HG02981 (cell line): ENCODE results near the gene SLC5A5.
"Not testable (repeated sequence)": the region's sequence is repeated elsewhere in the genome, so short reads cannot be mapped to it uniquely, and the experiment has no call there.

ENCODE experiments used
- ATAC-seq: cut with Tn5 transposase; IDR thresholded peaks from one replicate; pipeline ENCODE4 v1.9.1; 2021; ENCODE audit warnings: mild to moderate bottlenecking, moderate library complexity; ENCODE audit not compliant: unreplicated experiment

SLC5A5 gene

DNA sequence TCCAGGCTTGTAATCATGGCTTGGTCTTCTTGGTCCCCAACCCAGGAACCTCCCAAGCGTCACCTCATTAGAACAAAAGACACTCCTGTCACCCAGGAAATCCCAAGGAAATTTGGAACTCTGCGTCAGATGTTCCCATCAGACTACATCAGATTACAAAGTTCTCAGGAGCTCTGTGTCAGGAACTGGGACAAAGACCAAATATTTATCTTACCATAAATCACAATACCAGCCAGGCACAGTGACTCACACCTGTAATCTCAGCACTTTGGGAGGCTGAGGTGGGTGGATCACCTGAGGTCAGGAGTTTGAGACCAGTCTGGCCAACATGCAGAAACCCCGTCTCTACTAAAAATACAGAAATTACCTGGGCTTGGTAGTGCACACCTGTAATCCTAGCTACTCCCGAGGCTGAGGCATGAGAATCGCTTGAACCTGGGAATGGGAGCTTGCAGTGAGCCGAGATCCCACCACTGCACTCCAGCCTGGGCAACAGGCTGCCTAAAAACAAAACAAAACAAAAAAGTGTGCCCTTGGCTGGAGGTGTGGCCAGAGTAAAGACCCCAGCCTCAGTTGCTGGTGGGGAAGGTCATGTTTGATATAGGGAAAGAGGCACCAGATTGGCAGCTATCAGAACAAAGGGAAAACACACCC is 44.3 kb downstream of the SLC5A5 start:
- no peak for ATAC-seq

DNA sequence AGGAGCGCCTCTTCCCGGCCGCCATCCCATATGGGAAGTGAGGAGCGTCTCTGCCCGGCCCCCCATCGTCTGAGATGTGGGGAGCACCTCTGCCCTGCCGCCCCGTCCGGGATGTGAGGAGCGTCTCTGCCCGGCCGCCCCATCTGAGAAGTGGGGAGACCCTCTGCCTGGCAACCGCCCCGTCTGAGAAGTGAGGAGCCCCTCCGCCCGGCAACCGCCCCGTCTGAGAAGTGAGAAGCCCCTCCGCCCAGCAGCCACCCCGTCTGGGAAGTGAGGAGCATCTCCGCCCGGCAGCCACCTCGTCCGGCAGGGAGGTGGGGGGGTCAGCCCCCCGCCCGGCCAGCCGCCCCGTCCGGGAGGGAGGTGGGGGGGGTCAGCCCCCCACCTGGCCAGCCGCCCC is 46.4 kb downstream of the SLC5A5 start:
- ATAC-seq = not testable (repeated sequence)

DNA sequence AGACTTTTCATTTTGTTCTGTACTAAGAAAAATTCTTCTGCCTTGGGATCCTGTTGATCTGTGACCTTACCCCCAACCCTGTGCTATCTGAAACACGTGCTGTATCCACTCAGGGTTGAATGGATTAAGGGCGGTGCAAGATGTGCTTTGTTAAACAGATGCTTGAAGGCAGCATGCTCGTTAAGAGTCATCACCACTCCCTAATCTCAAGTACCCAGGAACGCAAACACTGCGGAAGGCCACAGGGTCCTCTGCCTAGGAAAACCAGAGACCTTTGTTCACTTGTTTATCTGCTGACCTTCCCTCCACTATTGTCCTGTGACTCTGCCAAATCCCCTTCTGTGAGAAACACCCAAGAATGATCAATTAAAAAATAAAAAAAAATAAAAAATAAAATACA is 47.4 kb downstream of the SLC5A5 start:
- ATAC-seq = not testable (repeated sequence)

DNA sequence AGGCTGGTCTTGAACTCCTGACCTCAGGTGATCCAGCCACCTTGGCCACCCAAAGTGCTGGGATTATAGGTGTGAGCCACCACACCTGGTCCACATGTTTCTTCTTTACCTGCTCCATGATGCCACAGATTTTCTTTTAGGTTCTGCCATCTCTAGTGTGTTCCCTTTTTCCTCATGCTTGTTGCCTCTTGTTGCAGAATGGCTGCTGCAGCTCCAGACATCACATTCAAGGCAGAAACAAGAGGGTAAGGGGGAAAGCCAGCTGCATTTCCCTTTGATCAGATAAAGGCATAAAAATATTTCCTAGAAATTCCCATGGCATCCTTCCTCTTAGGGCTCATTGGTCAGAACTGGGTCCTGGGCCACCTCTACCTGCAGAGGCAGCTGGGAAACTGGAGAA is 48.8 kb downstream of the SLC5A5 start:
- no peak for ATAC-seq

DNA sequence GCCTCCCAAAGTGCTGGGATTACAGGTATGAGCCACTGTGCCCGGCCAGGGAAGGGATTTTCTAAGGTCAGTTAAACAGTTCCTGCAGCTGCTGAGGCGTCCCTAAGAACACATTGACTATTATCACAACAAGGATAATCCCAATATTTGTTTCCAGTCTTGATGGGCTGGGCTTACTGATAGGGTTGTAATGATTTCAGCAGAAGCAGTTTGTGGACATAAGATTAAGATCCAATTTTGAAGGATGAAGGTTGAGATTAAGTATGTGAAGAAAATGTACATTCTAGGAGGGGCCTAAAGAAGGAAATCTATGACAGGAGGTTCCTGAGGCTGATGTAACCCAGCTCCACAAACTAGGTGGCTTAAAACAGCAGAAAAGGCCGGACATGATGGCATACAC is 50.4 kb downstream of the SLC5A5 start:
- no peak for ATAC-seq

DNA sequence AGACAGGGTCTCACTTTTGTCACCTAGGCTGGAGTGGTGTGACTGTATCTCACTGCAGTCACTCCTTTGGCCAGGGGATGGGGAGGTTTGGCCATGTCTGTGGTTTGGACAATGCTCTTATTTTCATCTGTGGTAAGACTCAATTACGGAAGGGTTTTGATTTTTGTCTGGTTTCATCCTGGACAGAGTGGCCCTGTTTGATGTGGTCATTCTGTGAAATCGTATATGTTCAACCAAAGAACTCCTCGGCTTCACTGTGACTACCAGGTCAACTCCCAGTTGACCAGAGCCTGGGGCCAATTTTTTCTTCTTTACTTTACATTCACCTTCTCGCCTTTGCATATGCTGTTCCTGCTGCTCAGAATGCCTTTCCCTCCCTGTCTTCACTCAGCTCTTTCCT is 54.3 kb downstream of the SLC5A5 start:
- no peak for ATAC-seq

DNA sequence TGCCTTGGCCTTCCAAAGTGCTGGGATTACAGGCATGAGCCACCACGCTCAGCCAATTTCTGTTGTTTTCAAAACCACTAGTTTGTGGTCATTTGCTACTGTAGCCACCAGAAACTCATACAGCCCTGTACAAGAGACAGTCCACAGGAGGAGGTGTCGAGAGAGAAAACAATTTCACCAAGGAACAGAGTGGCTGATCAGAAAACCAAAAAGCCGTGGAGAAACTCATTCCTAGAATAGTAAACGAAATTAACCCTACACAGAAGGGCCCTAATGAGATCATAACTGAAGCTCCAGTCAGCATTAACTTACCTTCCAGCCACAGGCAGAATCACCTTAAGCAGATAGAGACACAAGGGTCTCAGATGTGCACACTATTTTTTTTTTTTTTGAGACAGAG is 57.3 kb downstream of the SLC5A5 start:
- no peak for ATAC-seq

DNA sequence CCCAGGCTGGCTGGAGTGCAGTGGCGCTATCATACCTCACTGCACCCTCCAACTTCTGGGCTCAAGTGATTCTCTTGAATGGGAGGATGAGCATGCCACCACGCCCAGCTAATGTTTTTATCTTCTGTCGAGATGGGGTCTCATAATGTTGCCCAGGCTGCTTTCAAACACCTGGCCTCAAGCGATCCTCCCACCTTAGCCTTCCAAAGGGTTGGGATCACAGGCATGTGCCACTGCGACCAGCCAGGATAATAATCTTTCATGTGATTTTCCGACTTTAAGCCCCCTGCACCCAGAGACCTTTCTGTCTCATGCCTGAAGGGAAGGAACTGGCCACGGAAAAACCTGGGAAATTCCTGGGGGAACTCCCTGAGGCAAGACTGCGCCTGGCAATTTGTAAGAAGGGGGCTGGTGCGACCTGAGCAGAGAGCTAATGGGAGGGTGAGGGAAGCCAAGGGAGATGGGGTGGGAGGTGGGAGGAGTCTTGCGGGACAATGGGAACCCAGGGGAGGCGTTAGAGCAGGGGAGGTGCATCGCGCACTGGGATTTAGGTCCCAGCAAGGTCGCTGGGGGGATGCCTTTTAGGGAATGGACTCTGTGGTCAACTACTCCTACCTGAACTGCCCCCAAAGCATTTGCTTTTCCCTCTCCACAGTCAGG is 59.9 kb downstream of the SLC5A5 start:
- no peak for ATAC-seq

DNA sequence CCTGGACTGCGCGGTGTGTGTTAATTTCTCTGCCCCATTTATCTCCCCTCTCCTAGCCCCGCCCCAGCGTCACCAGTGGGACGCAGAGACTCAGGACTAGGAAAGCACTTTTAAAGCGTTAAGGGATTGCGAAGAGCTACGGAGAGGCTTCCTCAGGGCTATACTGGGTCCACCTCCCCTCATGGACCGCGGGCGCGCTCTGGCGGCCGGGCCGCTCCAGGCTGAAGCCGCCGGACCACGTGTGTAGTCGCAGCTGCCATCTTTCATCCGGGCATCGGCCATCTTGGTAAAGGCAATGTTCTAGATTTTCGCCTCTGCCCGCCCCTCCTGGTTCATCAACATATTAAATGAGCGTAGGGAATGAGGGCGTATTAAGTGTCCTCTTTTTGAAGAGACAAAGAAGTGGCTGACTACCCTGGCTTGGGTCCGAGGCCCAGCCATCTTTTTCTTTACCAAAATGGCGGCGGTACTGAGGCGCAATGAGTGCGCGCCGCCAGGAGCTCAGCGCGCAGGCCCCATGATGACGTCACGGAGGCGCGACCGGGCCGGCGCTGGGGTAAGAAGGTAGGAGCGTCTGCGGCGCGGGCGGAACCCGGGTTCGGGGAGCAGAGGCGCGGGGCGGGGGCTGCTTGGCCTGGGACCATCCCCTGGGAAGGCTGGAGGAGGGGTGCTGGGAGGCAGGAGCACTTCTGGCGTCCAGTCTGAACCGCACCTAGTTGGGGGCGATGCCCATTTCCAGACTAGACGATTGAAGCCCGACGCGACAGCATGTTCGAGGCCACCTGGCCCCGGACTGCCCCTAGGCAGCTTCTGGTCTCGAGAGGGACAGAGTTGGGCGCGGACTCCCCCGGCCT is 61.0 kb downstream of the SLC5A5 start, which contains the start of gene CCDC124:
TSS of gene CCDC124 (plus strand) at position 531 of the 854 bp plus-strand sequence. CDS start 3,406 bp downstream, outside the sequence.
- ATAC-seq = peak; percentile 72

DNA sequence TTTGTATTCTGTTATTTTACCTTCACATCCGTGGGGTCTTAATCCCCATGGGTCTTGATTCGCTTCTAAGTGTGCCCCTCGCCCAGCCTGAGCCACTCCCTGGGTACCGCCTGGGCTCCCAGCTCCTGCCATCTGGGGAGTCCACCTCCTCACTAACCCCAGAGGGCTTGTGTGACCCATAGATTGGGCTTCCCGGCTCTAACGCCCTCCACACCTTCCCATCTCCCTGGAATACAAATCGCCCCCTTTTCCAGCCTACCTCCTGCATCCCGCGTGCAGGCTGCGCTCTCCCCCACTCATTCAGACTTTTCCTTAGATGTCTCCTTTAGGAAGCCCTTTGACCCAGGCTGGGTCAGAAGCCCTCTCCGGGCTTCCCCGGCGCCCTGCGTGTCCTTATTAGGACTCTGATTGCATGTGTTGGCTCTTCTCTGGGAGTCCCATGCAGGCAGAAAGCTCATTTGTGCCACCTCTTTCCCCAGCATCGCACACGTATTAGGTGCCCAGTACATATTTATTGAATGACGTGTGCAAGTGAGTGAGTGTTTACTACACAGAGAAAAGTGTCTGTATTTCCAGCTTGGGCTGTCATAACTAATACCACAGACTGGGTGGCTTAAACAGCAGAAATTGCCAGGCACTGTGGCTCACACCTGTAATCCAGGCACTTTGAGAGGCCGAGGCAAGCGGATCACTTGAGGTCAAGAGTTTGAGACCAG is 61.8 kb downstream of the SLC5A5 start:
- ATAC-seq = no peak

DNA sequence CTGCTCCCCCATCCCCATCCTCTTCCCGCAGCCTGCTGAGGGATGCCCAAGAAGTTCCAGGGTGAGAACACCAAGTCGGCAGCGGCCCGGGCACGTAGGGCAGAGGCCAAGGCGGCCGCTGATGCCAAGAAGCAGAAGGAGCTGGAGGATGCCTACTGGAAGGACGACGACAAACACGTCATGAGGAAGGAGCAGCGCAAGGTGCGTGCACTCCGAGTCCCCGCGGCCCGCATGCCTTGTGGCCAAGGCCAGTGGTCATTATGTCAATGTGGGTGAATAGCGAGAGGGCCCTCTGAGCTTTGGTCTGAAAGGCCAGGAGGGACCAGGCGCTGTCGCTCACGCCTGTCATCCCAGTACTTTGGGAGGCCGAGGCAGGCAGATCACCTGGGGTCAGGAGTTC is 64.6 kb downstream of the SLC5A5 start:
- ATAC-seq = no peak

DNA sequence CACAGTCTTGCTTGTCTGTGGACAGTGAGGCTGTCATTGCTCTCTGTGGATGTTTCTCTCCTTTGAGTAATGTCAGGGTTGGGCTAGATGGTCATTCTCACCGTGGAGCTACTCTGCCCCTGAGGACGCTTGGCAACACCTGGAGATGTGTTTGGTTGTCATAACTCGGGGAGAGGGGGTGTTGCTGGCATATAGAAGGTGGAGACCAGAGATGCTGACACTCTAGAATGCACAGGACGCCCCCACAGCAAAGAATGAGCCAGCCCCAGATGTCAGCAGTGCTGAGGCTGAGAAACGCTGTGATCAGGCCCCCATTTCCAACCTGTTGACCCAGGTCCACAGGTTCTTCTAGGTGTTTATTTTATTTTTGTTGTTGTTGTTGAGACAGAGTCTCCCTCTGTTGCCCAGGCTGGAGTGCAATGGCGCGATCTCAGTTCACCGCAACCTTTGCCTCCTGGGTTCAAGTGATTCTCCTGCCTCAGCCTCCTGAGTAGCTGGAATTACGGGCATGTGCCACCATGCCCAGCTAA is 65.7 kb downstream of the SLC5A5 start:
- no peak for ATAC-seq

DNA sequence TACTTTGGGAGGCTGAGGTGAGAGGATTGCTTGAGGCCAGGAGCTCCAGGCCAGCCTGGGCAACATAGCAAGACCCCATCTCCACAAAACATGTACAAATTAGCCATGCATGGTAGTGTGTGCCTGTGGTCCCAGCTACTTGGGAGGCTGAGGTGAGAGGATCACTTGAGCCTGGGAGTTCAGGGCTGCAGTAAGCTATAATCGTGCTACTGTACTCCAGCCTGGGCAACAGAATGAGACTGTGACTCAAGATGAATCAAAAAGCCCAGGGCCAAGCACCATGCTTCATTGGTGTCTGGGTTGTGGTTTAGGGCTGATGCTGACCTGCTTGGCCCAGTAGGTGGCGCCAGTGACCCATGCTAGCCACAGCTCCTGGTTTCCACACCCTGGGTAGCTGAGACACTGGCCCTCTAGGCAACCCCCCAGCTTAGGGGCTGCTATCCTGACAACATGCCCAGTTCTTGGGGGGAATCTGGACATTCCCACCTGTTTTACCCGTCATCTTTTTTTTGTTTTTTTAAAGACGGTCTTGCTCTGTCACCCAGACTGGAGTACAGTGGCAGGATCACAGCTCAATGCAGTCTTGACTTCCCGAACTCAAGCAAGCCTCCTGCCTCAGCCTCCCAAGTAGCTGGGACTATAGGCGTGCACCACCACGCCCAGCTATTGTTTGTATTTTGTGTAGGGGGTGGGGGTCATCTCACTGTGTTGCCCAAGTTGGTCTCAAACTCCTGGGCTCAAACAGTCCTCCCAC is 66.5 kb downstream of the SLC5A5 start:
- ATAC-seq = no peak

DNA sequence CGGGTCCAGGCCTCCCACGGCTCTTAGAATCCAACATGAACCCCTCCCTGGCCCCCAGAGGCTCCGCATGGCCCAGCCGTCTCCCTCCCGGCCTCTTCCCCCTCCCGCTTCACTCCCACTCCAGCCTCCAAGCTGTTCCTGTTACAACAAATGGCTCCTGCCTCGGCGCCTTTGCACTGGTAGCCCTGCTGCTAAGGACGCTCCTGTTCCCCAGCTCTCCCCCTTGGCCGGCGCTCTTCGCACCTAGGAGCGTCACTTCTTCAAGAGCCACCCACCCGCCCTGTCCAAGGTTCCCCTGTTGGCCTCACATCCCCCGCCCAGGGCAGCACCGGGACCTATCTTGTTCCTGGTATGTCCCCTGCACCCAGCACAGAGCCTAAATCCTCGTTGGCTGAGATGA is 70.4 kb downstream of the SLC5A5 start:
- no peak for ATAC-seq

DNA sequence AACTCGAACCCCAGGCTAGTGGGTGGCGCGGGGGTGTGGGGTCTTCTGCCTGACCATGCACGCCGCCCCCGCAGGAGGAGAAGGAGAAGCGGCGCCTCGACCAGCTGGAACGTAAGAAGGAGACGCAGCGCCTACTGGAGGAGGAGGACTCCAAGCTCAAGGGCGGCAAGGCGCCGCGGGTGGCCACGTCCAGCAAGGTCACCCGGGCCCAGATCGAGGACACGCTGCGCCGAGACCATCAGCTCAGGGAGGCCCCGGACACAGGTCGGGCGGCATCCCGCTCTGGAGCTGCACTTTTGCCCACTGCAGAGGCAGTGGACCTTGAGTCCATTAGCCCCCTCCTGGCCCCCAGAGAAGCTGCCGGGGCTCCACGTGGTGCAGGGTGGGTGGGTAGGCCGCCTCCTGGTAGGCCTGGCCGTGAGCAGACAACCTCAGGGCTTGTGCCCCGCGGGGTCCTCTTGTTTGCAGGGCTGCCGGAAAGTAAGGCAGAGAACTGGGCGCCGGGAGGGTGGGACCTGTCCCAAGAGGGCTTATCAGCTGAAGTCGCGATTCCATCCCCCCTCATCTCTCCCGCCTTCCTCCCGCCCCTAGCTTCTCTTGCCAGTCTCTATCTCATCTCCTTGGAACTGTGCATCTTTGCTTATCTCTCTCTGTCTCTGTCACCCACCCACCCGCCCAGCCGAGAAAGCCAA is 71.0 kb downstream of the SLC5A5 start:
- ATAC-seq = no peak

DNA sequence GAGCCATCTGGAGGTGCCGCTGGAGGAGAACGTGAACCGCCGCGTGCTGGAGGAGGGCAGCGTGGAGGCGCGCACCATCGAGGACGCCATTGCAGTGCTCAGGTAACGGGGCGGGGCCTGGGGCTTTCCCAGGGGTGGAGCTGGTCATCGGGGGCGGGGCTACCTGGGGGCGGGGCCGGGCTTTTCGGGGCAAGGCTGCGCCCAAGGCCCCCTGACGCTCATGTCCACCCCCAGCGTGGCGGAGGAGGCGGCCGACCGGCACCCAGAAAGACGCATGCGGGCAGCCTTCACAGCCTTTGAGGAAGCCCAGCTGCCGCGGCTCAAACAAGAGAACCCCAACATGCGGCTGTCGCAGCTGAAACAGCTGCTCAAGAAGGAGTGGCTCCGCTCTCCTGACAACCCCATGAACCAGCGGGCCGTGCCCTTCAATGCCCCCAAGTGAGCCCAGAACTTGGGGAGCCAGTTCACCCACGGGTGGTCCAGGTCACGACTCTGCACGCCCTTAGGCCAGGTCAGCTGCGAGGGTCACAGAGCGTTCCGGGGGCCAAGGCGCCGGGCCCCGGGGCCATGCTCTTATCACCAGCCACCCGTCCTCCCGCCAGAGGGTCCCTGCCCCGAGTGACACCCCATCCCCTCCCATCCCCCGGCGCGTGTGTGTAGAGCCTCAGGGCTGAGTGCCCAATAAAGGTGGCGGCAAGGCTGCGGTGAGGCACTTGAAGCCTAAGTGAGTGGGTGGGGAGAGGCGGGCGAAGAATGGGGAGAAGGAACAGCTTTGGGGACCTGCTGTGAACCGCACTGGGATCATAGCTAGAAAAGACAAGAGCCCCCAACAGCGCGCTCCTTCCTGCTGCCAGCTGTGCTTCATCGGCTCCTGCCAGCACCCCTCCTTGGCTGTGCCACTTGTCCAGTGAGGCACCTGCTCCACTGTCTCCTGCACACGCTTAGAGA is 71.8 kb downstream of the SLC5A5 start:
- ATAC-seq = no peak

DNA sequence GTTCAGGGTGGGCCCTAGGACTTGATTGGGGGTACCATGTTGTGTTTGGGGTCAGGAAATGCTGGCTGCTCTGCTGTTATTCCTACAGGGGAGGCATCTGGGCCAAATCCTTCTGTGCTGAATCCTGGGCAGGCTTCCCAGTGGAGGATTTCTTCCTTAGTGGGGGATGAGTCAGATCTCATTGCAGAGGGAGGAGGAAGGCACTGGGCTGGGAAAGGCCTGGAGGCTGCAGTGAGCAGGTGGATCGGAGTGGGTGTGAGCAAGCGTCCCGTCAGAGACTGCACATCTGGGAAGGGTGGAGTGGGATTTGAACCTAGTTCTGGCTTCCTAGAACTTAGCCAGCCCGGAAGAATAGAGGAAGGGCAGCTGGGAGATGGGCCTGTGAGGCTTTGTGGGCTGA is 72.6 kb downstream of the SLC5A5 start:
- no peak for ATAC-seq
